ENCODE measurements around the gene CHRNB1. TPM values are rescaled to one million over a fixed set of nuclear protein-coding genes. Genes with fewer than 3 reads are reported as not detected.
"Not testable (repeated sequence)": the region's sequence is repeated elsewhere in the genome, so short reads cannot be mapped to it uniquely, and the experiment has no call there.

CHRNB1 gene
- polyA plus RNA-seq, 4 donors, result 10.1 to 11.7 (median 11.3) TPM

DNA sequence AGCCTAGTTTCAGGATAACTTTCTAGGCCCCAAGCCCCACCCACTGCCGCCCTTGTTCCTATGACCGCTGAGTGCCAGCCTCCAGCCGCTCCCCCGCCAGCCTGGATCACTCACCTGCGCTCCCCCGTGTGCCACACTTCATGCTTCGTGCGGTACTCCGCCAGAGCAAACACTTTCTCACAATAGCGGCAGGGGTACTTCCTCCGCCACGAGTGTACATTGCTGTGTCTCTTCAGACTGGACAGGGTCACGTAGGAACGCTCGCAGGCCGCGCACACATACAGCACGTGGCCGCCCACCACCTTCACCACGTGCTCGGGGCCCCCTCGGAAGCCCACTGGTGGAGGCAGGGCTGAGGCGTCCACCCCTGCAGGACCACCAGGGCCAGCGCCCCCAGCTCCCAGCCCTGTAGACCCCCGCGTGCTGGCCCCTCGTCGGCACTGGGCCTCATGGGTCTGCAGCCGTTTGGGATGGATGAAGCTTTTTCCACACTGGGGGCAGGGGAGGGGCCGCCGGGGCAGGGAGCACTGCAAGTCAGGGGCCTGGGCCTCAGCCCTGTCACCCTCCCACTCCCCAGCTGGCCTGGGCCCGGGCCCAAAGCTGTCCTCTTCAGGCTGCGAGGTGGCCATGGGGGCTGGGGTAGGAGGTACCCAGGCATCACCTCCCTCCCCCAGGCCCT, 20.9 kb downstream of the CHRNB1 start:
- no peak for DNase-seq (ENCODE audit: low read depth in 4 of 4, low spot score in 3 of 4)

- no peak for DNase-seq (ENCODE audit: low read depth in 4 of 4, low spot score in 3 of 4)
These were observed 21.4 kb downstream of the CHRNB1 start for GRCh38 chr17:7466318-7466638.

- DNase-seq (ENCODE audit: low read depth in 4 of 4, low spot score in 3 of 4), result no peak
These were observed 21.9 kb downstream of the CHRNB1 start for GRCh38 chr17:7466639-7467341.

DNA sequence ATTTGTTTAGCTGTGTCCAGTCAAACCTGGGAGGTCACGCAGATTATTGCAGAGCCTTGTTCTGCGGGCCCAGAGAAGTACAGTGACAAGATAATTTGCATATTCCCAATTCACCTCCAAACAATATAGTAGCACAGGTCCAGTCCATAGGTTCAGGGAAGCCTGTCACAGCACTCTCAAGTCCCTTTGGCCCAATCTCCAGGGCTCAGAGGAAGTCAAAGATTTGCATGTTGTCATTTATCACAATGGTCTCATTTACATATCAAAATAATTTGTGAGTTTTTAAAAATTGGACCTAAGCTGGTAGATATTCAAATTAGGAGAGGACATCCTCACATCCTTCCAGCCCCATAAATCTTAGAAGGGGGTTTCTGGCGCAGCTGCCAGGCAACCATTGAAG, 22.6 kb downstream of the CHRNB1 start:
- DNase-seq (ENCODE audit: low read depth in 4 of 4, low spot score in 3 of 4), result no peak

DNA sequence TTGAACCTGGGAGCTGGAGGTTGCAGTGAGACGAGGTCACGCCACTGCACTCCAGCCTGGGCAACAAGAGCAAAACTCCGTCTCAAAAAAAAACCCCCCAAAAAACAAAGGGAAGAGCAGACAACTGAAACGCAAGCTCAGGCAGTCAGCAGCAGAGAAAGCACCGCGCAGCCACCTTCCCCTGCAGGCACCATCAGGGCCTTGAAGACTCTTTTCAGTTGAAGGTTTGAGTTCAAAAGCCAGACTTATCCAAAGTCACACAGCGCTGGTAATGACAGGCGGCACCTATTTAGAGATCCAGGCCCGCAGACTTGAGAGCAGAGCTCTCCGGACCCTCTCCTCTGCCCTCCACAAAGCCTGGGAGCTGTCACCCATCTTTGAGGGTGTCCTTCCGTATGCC, 23.4 kb downstream of the CHRNB1 start:
- DNase-seq (ENCODE audit: low read depth in 4 of 4, low spot score in 3 of 4), result no peak

DNA sequence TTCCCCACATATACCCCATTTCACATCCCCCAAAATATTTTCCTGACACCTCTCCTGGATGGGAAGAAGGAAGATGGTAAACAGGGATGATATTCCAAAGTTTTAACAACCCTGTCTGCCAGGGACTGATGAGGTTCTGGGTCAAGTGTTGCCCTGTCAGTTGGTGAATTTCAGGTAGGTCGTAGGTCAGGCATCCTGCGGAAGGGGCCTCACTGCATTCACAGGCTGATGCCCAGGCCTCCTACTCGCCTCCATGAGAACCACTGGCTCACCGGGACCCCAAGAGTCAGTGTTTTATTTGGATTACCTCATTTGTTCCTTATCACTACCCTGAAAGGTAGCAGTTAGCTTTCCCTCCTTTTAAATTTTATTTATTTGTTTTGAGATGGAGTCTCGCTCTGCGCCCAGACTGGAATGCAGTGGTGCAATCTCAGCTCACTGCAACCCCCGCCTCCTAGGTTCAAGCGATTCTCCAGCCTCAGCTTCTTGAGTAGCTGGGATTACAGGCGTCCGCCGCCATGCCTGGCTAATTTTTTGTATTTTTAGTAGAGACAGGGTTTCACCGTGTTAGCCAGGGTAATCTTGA, 24.0 kb downstream of the CHRNB1 start:
- no peak for DNase-seq (ENCODE audit: low read depth in 4 of 4, low spot score in 3 of 4)

- not testable (repeated sequence) for DNase-seq (ENCODE audit: low read depth in 4 of 4, low spot score in 3 of 4)
These were observed 25.0 kb downstream of the CHRNB1 start for GRCh38 chr17:7469843-7470242.

DNA sequence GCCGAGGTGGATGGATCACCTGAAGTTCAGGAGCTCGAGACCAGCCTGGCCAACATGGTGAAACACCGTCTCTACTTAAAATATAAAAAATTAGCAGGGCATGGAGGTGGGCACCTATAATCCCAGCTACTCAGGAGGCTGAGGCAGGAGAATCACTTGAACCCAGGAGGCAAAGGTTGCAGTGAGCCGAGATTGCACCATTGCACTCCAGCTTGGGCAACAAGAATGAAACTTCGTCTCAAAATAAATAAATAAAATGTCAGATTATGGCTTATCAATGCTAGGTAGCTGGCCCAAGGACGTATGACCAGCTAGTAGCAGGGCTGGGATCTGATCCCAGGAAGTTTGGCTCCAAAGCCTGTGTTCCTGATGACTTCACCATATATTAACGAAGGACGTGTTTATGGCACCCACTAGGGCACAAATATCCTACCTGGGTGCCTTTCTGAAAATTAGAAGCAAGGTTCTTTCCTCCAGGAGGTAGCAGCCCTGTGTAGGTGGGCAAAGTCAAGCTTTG, 25.7 kb downstream of the CHRNB1 start:
- not testable (repeated sequence) for DNase-seq (ENCODE audit: low read depth in 4 of 4, low spot score in 3 of 4)

DNA sequence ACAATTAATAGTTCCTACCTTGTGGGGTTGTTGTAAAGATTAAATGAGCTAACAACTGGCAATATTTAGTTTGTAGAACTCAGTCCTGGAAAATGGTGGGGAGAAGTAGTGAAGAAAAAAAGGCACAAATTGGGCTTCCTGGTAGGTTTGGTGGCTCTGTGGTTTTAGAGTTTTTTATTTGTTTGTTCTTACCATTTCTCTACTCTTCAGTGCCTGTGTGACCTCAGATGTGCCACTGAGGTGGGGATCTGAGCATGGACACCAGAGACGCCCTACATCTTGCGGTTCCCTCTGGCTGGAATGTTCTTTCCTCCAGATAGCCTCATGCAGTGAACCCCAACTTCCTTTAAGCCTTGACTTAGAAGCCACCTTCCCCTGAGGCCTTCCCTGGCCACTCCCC, 26.9 kb downstream of the CHRNB1 start:
- no peak for DNase-seq (ENCODE audit: low read depth in 4 of 4, low spot score in 3 of 4)

- DNase-seq (ENCODE audit: low read depth in 4 of 4, low spot score in 3 of 4), result not testable (repeated sequence)
These were observed 29.9 kb downstream of the CHRNB1 start for GRCh38 chr17:7474767-7475166.

DNA sequence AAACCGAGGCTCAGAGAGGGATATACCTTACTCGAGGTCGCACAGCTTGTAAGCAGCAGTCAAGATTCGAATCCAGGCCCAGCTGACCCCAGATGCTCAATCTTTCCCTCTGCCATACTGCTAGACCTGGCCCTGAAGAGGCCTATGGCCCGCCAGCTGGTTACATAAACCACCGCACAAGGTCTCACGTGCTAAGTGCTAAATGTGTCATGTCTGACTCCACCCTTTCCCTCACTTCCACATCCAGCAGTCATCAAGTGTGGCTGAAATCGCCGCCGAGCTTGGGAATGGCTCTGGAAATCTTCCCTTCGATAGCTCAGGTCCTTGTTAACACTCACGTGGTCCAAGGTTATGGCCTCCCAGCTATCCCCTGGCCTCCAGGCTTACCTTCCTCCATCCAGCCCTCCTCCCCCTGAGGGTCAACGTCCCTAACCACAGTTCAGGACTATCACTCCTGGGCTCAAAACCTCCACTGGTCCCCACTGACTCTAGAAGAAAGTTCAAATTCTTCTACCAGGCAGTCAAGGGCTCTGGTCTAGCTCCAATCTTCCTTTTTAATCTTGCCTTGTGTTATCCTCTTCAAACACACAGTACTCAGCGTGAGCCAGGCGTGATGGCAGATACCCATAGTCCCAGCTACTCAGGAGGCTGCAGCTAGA, 31.0 kb downstream of the CHRNB1 start:
- DNase-seq (ENCODE audit: low read depth in 4 of 4, low spot score in 3 of 4), result no peak

DNA sequence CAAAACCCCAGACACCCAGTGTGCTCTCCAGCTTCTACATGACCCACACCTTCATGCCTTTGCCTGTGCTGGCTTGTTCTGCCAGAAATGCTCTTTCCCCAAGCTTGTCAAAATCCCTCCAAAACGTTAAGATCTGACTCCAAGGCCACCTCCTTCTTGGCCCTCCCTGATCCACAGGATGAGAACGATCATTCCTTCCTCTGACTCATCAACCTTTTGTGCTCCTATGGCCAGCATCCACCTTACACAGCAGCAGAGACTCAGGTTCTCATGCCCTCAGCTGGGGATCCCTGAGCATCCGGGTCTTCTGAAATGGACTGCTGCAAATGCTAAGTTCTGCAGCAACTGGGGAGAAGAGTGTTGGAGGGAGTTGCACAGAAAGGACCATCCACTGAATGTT, 31.6 kb downstream of the CHRNB1 start:
- no peak for DNase-seq (ENCODE audit: low read depth in 4 of 4, low spot score in 3 of 4)

DNA sequence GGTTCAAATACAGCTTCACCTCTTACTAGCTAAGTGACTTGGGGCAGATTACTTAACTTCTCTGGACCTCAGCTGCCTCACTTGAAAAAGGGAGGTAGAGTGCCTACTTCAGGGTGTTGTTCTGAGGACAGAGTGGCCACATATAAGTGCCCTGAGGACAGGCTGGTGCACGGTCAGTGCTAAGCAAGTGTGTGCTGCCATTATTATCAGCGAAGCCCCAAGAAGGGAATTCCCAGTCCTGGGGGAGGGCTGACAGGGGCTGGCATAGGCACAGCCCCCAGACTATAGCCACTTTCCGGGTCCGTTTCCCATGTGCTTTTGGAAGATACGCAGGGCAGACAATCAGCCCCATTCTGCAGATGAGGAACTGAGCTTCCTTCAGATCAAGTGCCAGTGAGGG, 32.1 kb downstream of the CHRNB1 start:
- DNase-seq (ENCODE audit: low read depth in 4 of 4, low spot score in 3 of 4), result no peak

- DNase-seq (ENCODE audit: low read depth in 4 of 4, low spot score in 3 of 4), result peak in 1 of 4 donors; percentile 38
These were observed 32.8 kb downstream of the CHRNB1 start for GRCh38 chr17:7477392-7478275.

DNA sequence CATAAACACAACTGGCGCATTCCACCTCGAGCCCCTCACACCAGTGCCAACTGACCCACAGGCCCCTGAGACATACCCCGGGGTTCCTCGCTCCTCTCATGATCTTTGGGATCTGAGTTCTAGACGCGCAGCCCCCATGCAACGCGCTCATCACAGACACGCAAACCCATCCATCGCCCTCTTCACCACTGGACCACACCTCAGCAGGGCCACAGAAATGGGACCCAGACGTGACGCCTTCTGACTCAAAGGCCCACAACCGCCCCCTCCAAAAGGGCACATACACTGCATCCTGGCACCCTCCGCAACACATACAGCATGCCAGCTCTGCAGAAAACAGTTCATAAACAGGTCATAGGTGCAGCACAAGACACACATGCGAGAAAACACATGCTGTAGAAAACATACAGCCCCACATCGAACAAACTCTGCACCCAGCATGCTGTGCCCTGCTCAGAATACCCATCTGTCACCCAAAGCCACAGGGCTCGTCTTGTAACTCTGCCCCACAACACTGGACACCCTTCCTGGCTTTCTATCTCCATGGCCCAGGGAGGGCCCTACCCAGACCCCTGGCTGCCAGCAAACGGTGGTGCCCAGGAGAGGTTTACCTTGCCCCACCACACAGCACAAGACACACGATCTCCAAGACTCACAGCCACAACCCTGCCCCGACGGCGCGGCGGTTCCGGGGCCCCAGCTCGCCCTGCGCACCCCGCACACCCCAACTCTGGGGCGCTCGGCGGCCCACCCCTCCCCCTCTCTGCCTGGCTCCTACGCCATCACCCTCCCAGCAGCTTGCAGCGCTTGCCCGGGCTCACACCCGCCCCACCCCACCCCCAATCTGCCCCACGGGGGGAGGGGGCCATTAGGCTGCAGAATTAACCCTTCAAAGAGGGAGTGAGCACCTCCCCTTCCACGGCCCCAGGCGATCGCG, 33.7 kb downstream of the CHRNB1 start:
- DNase-seq (ENCODE audit: low read depth in 4 of 4, low spot score in 3 of 4), result peak in 1 of 4 donors; percentile 26

- peak in 1 of 4 donors; percentile 59 for DNase-seq (ENCODE audit: low read depth in 4 of 4, low spot score in 3 of 4)
These were observed 34.6 kb downstream of the CHRNB1 start, which contains the start of gene ZBTB4 for GRCh38 chr17:7479213-7480088. TSS of gene ZBTB4 (minus strand) at chr17:7479631. CDS start at chr17:7466801, 12,830 bp downstream.

GRCh38 chr17:7480089-7480384, 35.2 kb downstream of the CHRNB1 start:
- no peak for DNase-seq (ENCODE audit: low read depth in 4 of 4, low spot score in 3 of 4)

DNA sequence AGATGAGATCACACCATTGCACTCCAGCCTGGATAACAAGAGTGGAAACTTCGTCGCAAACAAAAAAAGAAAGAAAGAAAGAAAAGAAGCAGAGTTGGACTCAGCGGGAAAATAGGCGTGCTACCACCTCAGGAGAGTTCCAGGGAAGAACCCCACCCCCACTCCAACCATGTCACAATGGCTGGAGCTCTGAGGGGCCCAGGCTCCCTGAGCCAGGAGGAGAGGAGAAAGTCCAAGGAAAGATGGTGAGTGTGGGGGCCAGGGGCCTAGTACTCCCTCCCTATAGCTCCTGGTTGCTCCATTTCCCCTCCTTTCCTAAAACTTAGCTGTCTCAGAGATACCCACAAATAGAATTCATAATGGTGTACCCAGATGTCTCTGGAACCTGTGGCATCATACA, 36.4 kb downstream of the CHRNB1 start, which contains the start of gene SLC35G6:
TSS of gene SLC35G6 (plus strand) at position 172 of the 400 bp plus-strand sequence. CDS start at position 243, 71 bp downstream.
- DNase-seq (ENCODE audit: low read depth in 4 of 4, low spot score in 3 of 4), result not testable (repeated sequence)
